A549 treated with GW870086 at 1 μM for 4 hours (cell line): ENCODE results near the gene CATSPERD. TPM values are rescaled to one million over a fixed set of nuclear protein-coding genes. Genes with fewer than 3 reads are reported as not detected.

Experiments used
- total RNA-seq: library from RNA; stranded (reverse); fragments of 200-300 nt; extraction: Qiagen RNA extraction; gene quantifications from 5 replicates; pipeline ENCODE4 v1.2.3, GENCODE V29; 2022; ENCODE audit warnings: low read depth

Gene CATSPERD, protein sequence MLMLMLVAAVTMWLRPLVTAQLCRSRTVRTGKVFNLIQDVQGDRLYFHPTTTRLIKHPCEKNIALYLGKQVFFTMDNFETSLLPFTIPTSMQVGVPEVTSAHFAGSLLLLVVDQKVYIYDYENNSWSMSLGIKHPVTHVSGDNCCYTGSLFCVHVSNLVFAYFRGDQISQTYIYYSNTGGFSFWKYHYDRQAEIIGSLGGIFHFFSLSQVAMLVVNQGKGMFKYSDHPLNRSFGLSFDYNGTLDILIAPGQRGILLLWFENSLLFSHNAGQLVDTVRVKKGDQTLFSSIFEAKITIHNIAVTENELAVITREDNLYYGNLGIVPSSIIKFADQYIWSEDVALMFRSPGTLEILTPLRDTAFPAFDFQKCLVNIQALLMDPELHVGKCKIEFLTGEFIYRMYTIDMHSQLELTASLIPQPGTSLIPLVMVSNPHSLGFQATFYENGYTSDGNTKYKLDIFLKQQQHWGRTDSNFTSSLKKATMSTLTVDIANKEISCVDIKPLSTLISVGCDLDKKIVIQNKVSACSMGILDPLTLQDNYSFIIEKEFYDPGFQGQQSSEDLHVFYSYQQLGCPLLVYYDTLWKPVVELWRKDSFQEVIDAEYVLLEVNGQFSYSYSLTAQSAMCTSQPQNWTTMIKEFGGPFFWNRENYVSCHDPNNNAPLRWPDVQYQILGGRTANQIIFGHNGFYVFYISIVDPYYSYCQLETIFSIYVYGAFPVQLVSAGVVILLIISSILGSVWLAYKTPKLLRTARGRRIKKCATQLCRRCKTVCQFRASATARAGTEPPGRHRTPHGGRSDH
- not detected in 5 replicates for total RNA-seq

DNA sequence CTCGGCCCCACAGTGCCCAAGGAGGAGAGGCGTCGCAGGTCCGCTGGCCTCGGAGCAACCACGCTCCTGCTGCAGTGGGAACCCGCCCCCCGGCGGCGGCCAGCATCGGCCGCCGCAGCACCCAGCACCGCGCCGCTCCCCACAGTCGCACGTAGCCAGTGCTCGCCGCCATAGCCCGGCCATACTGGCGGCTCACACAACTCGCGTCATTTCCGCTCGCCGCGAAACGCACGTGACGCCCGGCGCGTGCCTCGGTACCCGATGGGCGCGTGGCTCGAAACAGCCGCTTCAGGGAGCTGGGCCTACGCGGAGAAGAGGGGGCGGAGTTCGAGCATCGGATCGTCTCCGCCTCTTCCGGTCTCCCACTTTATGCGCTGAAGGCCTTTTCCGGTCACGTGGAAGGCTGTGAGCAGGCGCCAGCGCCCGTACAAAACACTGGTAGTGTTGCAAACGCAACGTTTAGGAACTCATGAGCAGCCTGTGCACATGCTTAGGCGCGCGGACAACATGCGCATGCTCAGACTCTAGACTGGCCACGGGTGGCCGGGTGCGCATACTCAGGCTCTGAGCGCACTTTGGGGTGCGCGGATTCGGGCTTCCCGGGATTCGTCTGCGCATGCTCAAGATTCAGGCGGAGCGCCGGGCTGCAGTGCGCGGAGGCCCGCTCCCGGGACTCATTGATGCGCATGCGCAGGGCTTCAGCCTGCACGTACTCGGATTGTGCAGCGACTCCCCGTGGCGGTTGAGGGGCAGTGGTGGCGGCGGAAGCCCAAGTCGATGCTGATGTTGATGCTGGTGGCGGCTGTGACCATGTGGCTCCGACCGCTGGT lies at the start of gene CATSPERD, which contains the start of gene LONP1:
Gene CATSPERD, plus strand, starts transcription at position 677 of the 830 bp plus-strand sequence. Its CDS starts 101 bp downstream, at position 778.
Gene LONP1, minus strand, starts transcription at position 186 of the 830 bp plus-strand sequence. Its CDS starts 14 bp downstream, at position 172.

GRCh38 chr19:5680437-5681368 lies 39.7 kb upstream of the CATSPERD start, which contains the start of the genes HSD11B1L and MICOS13:
Gene HSD11B1L, plus strand, starts transcription at chr19:5681027. Its CDS starts 3,806 bp downstream, at chr19:5684833.
Gene MICOS13, minus strand, starts transcription at chr19:5680516. Its CDS starts 30 bp downstream, at chr19:5680486.

GRCh38 chr19:5690125-5690954 lies 30.1 kb upstream of the CATSPERD start, which contains the start of gene RPL36:
Gene RPL36, plus strand, starts transcription at chr19:5690295. Its CDS starts 213 bp downstream, at chr19:5690508.

DNA sequence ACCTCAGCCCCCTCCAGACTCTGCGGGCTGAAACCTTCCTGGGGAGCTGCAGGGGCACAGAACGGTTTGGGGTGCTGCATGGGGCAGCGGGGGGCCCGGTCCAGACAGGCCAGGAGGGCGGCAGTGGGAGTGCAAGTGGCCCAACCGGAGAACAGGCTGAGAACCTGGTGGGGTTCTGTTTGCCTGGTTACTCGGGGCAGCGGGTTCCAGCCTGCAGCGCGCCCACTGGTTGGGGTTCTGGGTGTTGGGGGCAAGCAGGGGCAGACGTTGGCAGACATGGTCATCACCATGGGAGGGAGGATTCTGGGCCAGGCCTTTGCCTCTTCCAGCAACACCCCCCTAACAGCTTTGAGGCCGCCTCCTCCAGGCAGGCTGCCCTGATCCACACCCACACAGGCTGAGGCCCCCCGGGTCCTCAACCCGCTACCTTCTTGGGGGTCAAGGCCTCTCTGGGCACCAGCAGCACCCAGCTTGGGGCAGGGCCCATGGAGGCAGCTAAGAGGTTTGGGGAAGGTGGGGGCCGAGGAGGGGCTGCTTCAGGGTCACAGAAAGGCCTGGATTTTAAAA lies 64.2 kb downstream of the CATSPERD start, which contains the start of gene PRR22:
Gene PRR22, minus strand, starts transcription at position 166 of the 567 bp plus-strand sequence. Its CDS starts 86 bp downstream, at position 80.

DNA sequence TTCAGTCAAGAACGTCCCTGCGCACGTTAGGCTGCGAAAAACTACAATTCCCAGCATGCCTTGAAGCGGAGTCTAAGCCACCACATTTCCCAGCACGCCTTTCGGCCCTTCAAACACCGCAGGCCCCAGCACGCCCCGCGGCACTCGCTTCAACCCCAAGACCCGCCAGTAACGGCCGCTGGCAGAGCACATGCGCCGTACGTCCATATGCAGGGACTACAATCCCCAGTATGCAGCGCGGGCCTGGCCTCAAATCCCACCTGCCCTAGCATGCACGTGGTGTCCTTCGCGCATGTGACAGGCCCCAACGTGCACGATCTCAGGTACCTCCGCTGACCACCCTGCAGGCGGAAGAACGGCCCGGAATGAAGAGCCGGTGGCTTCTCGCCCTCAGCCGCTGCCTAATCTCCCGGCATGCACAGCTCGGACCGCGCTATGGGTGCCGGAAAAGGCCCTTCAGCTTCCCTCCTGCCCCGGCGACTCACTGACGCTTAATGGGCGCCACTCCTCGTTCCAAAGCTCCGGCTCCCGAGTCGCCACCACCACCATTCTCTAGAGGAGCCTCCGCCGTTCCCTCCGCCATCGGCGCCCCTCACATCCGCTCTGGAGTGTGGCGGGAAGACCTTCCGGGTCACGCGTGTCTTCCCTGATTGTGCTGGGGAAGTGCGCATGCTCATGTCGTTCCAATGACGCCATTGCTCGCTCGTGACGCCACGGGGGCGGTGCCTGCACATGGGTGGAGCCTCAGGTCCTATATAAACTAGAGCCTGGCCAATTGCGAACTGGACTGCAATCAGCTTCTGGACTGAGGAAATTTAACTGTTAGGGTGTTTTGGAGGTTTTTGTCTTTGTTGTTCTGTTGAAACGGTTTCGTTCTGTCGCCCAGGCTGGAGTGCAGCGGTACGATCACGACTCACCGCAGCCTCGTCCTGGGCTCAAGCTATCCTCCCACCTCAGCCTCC lies 70.4 kb downstream of the CATSPERD start, which contains the start of gene DUS3L:
Gene DUS3L, minus strand, starts transcription at position 605 of the 962 bp plus-strand sequence. Its CDS starts 22 bp downstream, at position 583.

GRCh38 chr19:5804516-5805461 lies 84.4 kb downstream of the CATSPERD start, which contains the start of gene NRTN:
Gene NRTN, plus strand, starts transcription at chr19:5805067. Its CDS starts 19,099 bp downstream, at chr19:5824166.

Other genes with a start within 250 kb of the CATSPERD start
- gene TINCR, start 152.7 kb upstream of the CATSPERD start, total RNA-seq, result 2.0 to 3.9 TPM (median 2.3 TPM) in 5 replicates
- gene SAFB2, start 97.9 kb upstream of the CATSPERD start, total RNA-seq, result 25.7 to 36.2 TPM (median 34.0 TPM) in 5 replicates
- 49.4 to 56.8 TPM (median 52.6 TPM) in 5 replicates for gene SAFB, start 97.6 kb upstream of the CATSPERD start, total RNA-seq
- gene MICOS13, start 40.1 kb upstream of the CATSPERD start, total RNA-seq, result 49.7 to 74.6 TPM (median 63.9 TPM) in 5 replicates
- 3.6 to 5.1 TPM (median 4.7 TPM) in 5 replicates for gene HSD11B1L, start 39.6 kb upstream of the CATSPERD start, total RNA-seq
- 707 to 899 TPM (median 777 TPM) in 5 replicates for gene RPL36, start 30.3 kb upstream of the CATSPERD start, total RNA-seq
- 47.9 to 61.8 TPM (median 60.1 TPM) in 5 replicates for gene LONP1, start 491 bp upstream of the CATSPERD start, total RNA-seq
- 1.3 to 3.4 TPM (median 2.9 TPM) in 5 replicates for gene PRR22, start 64.1 kb downstream of the CATSPERD start, total RNA-seq
- 25.9 to 32.3 TPM (median 28.6 TPM) in 5 replicates for gene DUS3L, start 70.5 kb downstream of the CATSPERD start, total RNA-seq
- gene NRTN, start 84.4 kb downstream of the CATSPERD start, total RNA-seq, result 0.85 to 1.6 TPM (median 1.5 TPM) in 5 replicates
- gene FUT6, start 119.1 kb downstream of the CATSPERD start, total RNA-seq, result not detected in 5 replicates
- gene FUT3, start 130.8 kb downstream of the CATSPERD start, total RNA-seq, result 0.20 TPM in 1 of 5 replicates, not detected in the others
- not detected in 5 replicates for gene FUT5, start 149.9 kb downstream of the CATSPERD start, total RNA-seq
- gene NDUFA11, start 183.2 kb downstream of the CATSPERD start, total RNA-seq, result 223 to 297 TPM (median 285 TPM) in 5 replicates
- 0.21 to 0.65 TPM (median 0.61 TPM) in 5 replicates for gene VMAC, start 184.2 kb downstream of the CATSPERD start, total RNA-seq
- gene CAPS, start 193.6 kb downstream of the CATSPERD start, total RNA-seq, result 0.86 to 1.5 TPM (median 0.96 TPM) in 5 replicates